ENCODE measurements around the gene C1QL4. TPM values are rescaled to one million over a fixed set of nuclear protein-coding genes. Genes with fewer than 3 reads are reported as not detected.

C1QL4 gene
- total and polyA plus RNA-seq, 3 experiments from 2014 or later, result not detected

DNA sequence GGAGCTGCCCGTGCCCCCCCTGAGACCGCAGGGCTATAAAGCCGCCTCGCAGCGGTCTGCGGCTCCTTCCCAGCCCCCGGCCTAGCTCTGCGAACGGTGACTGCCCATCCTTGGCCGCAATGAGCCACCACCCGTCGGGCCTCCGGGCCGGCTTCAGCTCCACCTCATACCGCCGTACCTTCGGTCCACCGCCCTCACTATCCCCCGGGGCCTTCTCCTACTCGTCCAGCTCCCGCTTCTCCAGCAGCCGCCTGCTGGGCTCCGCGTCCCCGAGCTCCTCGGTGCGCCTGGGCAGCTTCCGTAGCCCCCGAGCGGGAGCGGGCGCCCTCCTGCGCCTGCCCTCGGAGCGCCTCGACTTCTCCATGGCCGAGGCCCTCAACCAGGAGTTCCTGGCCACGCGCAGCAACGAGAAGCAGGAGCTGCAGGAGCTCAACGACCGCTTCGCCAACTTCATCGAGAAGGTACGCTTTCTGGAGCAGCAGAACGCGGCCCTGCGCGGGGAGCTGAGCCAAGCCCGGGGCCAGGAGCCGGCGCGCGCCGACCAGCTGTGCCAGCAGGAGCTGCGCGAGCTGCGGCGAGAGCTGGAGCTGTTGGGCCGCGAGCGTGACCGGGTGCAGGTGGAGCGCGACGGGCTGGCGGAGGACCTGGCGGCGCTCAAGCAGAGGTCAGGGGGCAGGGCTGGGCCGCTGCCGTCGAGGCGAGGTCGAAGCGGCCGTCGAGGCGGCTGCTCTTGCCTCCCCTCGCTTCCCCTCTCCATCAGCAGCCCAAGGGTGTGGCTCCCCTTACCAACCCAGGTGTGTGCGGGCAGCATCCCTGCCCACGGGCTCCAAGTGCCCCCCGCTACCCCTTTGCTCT, 41.7 kb downstream of the C1QL4 start, which contains the start of gene PRPH:
Gene PRPH, plus strand, starts transcription at position 66 of the 855 bp plus-strand sequence. Its CDS starts 54 bp downstream, at position 120.
- ChIA-PET CTCF (interaction anchor here (0.7 to 12.3 kb wide), 11 partner anchors 11 to 218 kb away, joined by 3 to 109 read pairs (median 4); partner anchors contain the start of genes C1QL4, DNAJC22 and TROAP), POLR2A (no interaction called here)
- no peaks in the 10 kb centered on the region for H3K9me3 Mint-ChIP-seq
- Histone ChIP-seq H3K9me3 (ENCODE audit: low read length) (no peaks in the 10 kb centered on the region), H3K4me3 (ENCODE audit: low read length) (no peak within 1 kb of the TSS), H3K27me3 (ENCODE audit: insufficient read depth, low read length, poor library complexity, severe bottlenecking) (peaks cover 39% of the 10 kb centered on the region), H3K4me1 (ENCODE audit: insufficient read depth, low read length) (peaks cover 13% of the 10 kb centered on the region), H3K36me3 (ENCODE audit: insufficient read depth, low read length) (no peaks in the 10 kb centered on the region), H3K27ac (ENCODE audit: low read depth, low read length) (no peak within 1 kb of the TSS)
- no peak for DNase-seq
- no peak within 1 kb of the TSS for H3K4me3 Mint-ChIP-seq
- no peak within 1 kb of the TSS for H3K27ac Mint-ChIP-seq
- H3K36me3 Mint-ChIP-seq, result no peaks in the 10 kb centered on the region
- peaks cover 35 to 58% of the 10 kb centered on the region in 2 donors for H3K27me3 Mint-ChIP-seq
- H3K4me1 Mint-ChIP-seq, result peaks cover 10 to 28% (median 14%) of the 10 kb centered on the region in 3 donors

DNA sequence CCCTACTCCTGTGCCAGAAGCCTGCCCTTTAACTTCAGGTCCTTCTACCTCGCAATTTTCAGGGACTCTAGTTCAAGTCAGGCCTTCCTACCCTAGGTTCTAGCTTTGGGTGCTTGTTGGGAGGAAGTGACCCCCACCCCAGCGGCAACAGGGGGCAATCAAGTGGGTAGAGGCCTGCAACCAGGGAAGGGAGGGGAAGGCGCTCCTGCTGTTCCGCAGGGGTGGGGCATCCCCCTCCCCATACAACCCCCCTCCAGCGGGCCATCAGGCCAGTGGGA, 42.2 kb downstream of the C1QL4 start:
- peaks cover 35 to 58% of the 10 kb centered on the region in 2 donors for H3K27me3 Mint-ChIP-seq

DNA sequence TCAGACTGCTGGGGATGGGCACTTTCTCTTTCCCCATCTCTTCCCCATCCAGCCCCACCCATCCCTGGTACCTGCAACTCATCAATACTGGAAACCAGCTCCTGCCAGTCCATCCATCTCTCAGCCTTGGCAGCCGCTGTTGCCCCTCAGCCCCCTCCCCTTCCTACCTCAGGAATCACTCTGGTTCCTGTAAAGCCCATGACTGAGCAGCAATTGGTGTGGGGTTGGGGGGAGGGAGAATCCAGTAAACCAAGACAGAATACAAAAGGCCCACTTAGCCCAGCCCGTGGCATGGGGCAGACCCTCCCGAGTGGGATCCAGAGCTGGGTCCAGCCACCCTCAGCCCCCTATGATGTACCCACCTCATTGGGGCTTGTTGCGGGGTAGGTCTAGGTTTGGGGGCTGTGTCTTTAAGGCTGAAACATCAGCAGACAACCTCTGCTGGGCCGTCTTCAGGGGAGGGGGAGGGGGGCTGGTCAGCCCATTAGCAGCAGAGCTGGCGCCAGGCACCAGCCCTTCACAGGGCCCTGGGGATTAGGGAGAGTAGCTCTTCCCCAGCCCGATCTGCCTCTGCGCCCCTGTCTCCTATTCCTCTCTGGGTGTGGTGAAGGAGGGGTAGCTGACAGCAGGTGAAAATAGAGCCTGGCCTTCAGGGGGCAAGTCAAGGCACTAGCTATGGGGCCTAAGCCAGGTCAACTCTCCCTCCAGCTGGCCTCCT, 42.7 kb downstream of the C1QL4 start:
- Mint-ChIP-seq H3K36me3 (no peaks in the 10 kb centered on the region), H3K9me3 (no peaks in the 10 kb centered on the region), H3K27ac (no peak overlapping the region), H3K4me3 (no peak overlapping the region), H3K27me3 (peaks cover 33 to 58% of the 10 kb centered on the region in 2 donors), H3K4me1 (peaks cover 10 to 28% (median 14%) of the 10 kb centered on the region in 3 donors)
- Histone ChIP-seq H3K36me3 (ENCODE audit: insufficient read depth, low read length) (no peaks in the 10 kb centered on the region), H3K27me3 (ENCODE audit: insufficient read depth, low read length, poor library complexity, severe bottlenecking) (peaks cover 39% of the 10 kb centered on the region), H3K27ac (ENCODE audit: low read depth, low read length) (no peak overlapping the region), H3K4me1 (ENCODE audit: insufficient read depth, low read length) (peaks cover 13% of the 10 kb centered on the region), H3K4me3 (ENCODE audit: low read length) (no peak overlapping the region), H3K9me3 (ENCODE audit: low read length) (no peaks in the 10 kb centered on the region)
- POLR2A ChIA-PET, result interaction anchor here (0.6 kb wide), 1 partner anchor 557 kb away, joined by 3 read pairs; no protein-coding TSS in a partner anchor
- CTCF ChIA-PET, result interaction anchor here (0.9 to 12.3 kb wide), 9 partner anchors 10 to 72 kb away, joined by 3 to 109 read pairs (median 7); partner anchors contain the start of genes C1QL4 and DNAJC22
- no peak for DNase-seq

More for the DNA sequence above, 42.2 kb downstream of the C1QL4 start:
- Histone ChIP-seq H3K4me1 (ENCODE audit: insufficient read depth, low read length) (peaks cover 13% of the 10 kb centered on the region), H3K27ac (ENCODE audit: low read depth, low read length) (no peak overlapping the region), H3K36me3 (ENCODE audit: insufficient read depth, low read length) (no peaks in the 10 kb centered on the region), H3K9me3 (ENCODE audit: low read length) (no peaks in the 10 kb centered on the region), H3K4me3 (ENCODE audit: low read length) (no peak overlapping the region), H3K27me3 (ENCODE audit: insufficient read depth, low read length, poor library complexity, severe bottlenecking) (peaks cover 39% of the 10 kb centered on the region)
- Mint-ChIP-seq H3K36me3 (no peaks in the 10 kb centered on the region), H3K27ac (no peak overlapping the region), H3K9me3 (no peaks in the 10 kb centered on the region), H3K4me3 (no peak overlapping the region), H3K4me1 (peaks cover 10 to 28% (median 14%) of the 10 kb centered on the region in 3 donors)
- DNase-seq, result no peak
- ChIA-PET POLR2A (interaction anchor here (0.6 kb wide), 1 partner anchor 558 kb away, joined by 3 read pairs; no protein-coding TSS in a partner anchor), CTCF (interaction anchor here (0.7 to 12.3 kb wide), 11 partner anchors 10 to 219 kb away, joined by 3 to 109 read pairs (median 4); partner anchors contain the start of genes C1QL4, DNAJC22 and TROAP)

DNA sequence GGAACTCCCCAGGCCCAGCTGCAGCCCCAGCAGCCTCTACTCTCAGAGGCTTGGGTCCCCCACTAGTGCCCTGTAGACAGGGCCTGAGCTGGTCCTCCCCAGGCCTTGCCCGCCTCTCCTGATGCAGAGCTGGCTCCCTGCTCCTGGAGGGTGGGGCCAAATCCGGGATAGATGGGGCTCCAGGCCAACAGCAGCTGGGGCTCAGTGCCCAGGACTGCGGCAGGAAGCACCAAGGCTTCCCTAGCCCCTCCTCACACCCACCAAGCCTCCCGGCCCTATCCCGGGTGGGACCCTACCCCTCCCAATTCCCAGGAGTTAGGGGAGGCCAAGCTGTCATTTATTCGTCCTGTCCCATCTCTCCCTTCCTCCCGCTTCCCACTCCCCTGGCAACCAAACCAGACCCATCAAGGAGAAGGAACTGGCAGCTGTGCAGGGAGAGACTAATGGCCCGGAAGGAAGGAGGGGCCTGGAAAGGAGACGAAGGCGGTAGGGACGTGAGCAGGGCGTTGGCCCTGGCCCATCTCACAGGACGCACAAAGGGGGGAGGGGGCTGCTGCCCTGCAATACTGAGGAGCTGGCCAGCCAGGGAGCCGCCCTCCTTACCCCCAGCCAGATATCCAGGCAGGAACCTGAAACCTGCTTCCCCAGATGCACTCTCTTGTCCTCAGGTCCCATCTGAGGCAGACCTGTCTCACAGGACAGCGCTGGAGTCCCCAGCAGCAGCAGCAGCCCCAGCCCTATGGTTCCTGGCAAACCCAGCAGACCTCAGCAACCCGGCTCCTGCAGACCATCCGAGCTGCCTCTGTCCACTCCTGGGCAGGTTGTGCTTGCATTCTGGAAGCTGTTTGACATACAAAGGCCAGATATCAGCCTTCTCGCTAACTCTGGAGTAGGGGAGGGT, 43.7 kb downstream of the C1QL4 start:
- ChIA-PET POLR2A (interaction anchor here (0.6 kb wide), 1 partner anchor 58 kb away, joined by 4 read pairs; no protein-coding TSS in a partner anchor), CTCF (interaction anchor here (1.3 to 12.3 kb wide), 7 partner anchors 38 to 64 kb away, joined by 3 to 109 read pairs (median 26); partner anchors contain the start of genes C1QL4 and DNAJC22)
- no peak for DNase-seq
- no peaks in the 10 kb centered on the region for H3K36me3 ChIP-seq (ENCODE audit: insufficient read depth, low read length)
- H3K36me3 Mint-ChIP-seq, result no peaks in the 10 kb centered on the region
- H3K4me1 ChIP-seq (ENCODE audit: insufficient read depth, low read length), result peaks cover 13% of the 10 kb centered on the region
- no peak overlapping the region for H3K27ac ChIP-seq (ENCODE audit: low read depth, low read length)
- H3K9me3 Mint-ChIP-seq, result no peaks in the 10 kb centered on the region
- no peak overlapping the region for H3K4me3 ChIP-seq (ENCODE audit: low read length)
- H3K27me3 ChIP-seq (ENCODE audit: insufficient read depth, low read length, poor library complexity, severe bottlenecking), result peaks cover 39% of the 10 kb centered on the region
- no peak overlapping the region for H3K27ac Mint-ChIP-seq
- no peak overlapping the region for H3K4me3 Mint-ChIP-seq
- no peaks in the 10 kb centered on the region for H3K9me3 ChIP-seq (ENCODE audit: low read length)
- H3K4me1 Mint-ChIP-seq, result peaks cover 10 to 22% (median 13%) of the 10 kb centered on the region in 3 donors
- peaks cover 28 to 58% of the 10 kb centered on the region in 2 donors for H3K27me3 Mint-ChIP-seq

DNA sequence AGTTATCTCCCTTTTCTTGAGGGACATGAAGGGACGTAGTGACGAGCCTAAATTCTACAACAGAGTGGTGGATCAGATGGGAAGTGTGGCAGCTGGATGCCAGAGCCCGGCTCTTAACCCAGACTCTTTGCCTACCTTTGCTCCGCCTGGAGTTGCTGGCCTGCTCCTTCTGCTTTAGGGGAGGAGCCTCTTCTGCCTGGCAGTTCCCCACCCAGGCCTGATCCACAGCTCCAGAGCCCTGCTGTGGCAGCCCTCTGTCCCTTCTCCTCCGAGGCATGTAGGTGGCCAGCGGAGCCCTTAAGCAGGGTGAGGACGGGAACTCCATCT, 44.3 kb downstream of the C1QL4 start:
- Histone ChIP-seq H3K4me1 (ENCODE audit: insufficient read depth, low read length) (peaks cover 13% of the 10 kb centered on the region), H3K27me3 (ENCODE audit: insufficient read depth, low read length, poor library complexity, severe bottlenecking) (peaks cover 37% of the 10 kb centered on the region), H3K27ac (ENCODE audit: low read depth, low read length) (no peak overlapping the region), H3K4me3 (ENCODE audit: low read length) (no peak overlapping the region), H3K9me3 (ENCODE audit: low read length) (no peaks in the 10 kb centered on the region), H3K36me3 (ENCODE audit: insufficient read depth, low read length) (no peaks in the 10 kb centered on the region)
- ChIA-PET POLR2A (interaction anchor here (0.6 kb wide), 1 partner anchor 59 kb away, joined by 4 read pairs; no protein-coding TSS in a partner anchor), CTCF (interaction anchor here (1.4 to 12.3 kb wide), 6 partner anchors 39 to 65 kb away, joined by 3 to 109 read pairs (median 28); partner anchors contain the start of genes C1QL4 and DNAJC22)
- DNase-seq, result no peak
- H3K4me3 Mint-ChIP-seq, result no peak overlapping the region
- H3K4me1 Mint-ChIP-seq, result peaks cover 10 to 16% (median 10%) of the 10 kb centered on the region in 3 donors
- no peak overlapping the region for H3K27ac Mint-ChIP-seq
- no peaks in the 10 kb centered on the region for H3K36me3 Mint-ChIP-seq
- no peaks in the 10 kb centered on the region for H3K9me3 Mint-ChIP-seq
- peaks cover 26 to 58% of the 10 kb centered on the region in 2 donors for H3K27me3 Mint-ChIP-seq

DNA sequence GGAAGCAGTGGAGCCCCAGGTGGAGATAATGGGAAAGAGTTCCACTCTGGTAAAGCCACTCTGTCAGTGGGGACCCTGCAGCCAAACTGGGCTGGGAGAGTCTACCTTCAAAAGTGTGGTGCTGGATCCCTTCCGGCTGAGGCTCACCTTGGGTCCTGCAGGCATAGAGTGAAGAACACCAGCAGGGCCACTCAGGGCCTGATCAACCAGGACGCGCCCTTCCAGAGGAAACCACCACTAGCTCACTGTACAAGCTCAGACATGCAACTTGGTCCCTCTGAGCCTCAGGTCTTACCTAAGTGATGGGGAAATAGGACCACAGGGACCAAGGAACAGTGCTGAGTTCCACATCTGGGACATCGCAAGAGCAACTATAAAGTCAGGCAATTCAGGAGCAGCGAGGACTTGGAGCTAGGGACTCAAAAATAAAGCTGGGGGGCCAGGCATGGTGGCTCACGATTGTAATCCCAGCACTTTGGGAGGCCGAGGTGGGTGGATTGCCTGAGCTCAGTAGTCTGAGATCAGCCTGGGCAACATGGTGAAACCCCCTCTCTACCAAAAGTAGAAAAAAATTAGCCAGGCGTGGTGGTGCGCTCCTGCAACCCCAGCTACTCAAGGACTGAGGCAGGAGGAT, 47.9 kb downstream of the C1QL4 start:
- no peak for DNase-seq
- peaks cover 16 to 47% of the 10 kb centered on the region in 2 donors for H3K27me3 Mint-ChIP-seq
- H3K27ac ChIP-seq (ENCODE audit: low read depth, low read length), result no peak overlapping the region
- H3K4me3 Mint-ChIP-seq, result no peak overlapping the region
- H3K9me3 Mint-ChIP-seq, result no peaks in the 10 kb centered on the region
- no peaks in the 10 kb centered on the region for H3K4me1 Mint-ChIP-seq
- no peaks in the 10 kb centered on the region for H3K9me3 ChIP-seq (ENCODE audit: low read length)
- H3K36me3 Mint-ChIP-seq, result no peaks in the 10 kb centered on the region
- H3K27me3 ChIP-seq (ENCODE audit: insufficient read depth, low read length, poor library complexity, severe bottlenecking), result peaks cover 8% of the 10 kb centered on the region
- H3K36me3 ChIP-seq (ENCODE audit: insufficient read depth, low read length), result no peaks in the 10 kb centered on the region
- CTCF ChIA-PET, result interaction anchor here (0.7 to 12.3 kb wide), 20 partner anchors 10 to 265 kb away, joined by 3 to 109 read pairs (median 6); partner anchors contain the start of genes C1QL4, DNAJC22 and TROAP
- no peaks in the 10 kb centered on the region for H3K4me1 ChIP-seq (ENCODE audit: insufficient read depth, low read length)
- POLR2A ChIA-PET, result interaction anchor here (1.0 to 1.4 kb wide), 2 partner anchors 23 to 58 kb away, joined by 3 read pairs; partner anchors contain the start of gene DNAJC22
- H3K27ac Mint-ChIP-seq, result no peak overlapping the region
- H3K4me3 ChIP-seq (ENCODE audit: low read length), result no peak overlapping the region

DNA sequence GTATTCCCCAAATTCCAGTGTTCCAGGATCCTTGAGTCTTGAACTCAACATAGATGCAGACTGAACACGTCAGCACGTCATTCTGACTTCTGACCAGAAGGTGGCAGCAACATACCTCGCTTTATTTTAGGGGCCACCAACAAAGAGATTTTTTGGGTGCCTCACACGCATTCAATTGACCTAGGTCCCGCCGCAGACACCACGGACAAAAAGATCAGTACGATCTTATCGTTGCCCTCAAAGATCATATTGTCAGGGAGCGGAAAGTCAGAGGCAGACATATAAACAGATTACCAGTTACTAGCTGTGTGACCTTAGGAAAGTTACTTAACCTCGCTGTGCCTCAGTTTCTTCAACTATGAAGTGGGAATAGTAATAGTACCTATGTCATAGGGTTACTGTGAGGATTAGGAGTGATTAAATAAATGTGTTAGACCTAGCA, 48.6 kb downstream of the C1QL4 start:
- POLR2A ChIA-PET, result no interaction called here
- no peak overlapping the region for H3K4me3 ChIP-seq (ENCODE audit: low read length)
- no peaks in the 10 kb centered on the region for H3K4me1 Mint-ChIP-seq
- CTCF ChIA-PET, result interaction anchor here (0.7 to 12.3 kb wide), 18 partner anchors 10 to 265 kb away, joined by 3 to 109 read pairs (median 7); partner anchors contain the start of genes C1QL4, DNAJC22 and TROAP
- H3K36me3 Mint-ChIP-seq, result no peaks in the 10 kb centered on the region
- no peaks in the 10 kb centered on the region for H3K9me3 Mint-ChIP-seq
- H3K4me1 ChIP-seq (ENCODE audit: insufficient read depth, low read length), result no peaks in the 10 kb centered on the region
- peak; percentile 51 to 75 (median 67) for DNase-seq
- H3K27ac Mint-ChIP-seq, result no peak overlapping the region
- H3K36me3 ChIP-seq (ENCODE audit: insufficient read depth, low read length), result no peaks in the 10 kb centered on the region
- H3K9me3 ChIP-seq (ENCODE audit: low read length), result no peaks in the 10 kb centered on the region
- H3K27ac ChIP-seq (ENCODE audit: low read depth, low read length), result no peak overlapping the region
- peaks cover 7% of the 10 kb centered on the region for H3K27me3 ChIP-seq (ENCODE audit: insufficient read depth, low read length, poor library complexity, severe bottlenecking)
- peaks cover 16 to 48% of the 10 kb centered on the region in 2 donors for H3K27me3 Mint-ChIP-seq
- H3K4me3 Mint-ChIP-seq, result no peak overlapping the region
